ENCODE measurements around the gene ZDHHC8.
A peak's percentile ranks its signal among the peaks of the same experiment; 100 is the strongest.

Gene ZDHHC8

GRCh38 chr22:20130319-20130718, 1.3 kb upstream of the ZDHHC8 start:
- DNase-seq (ENCODE audit: low read depth) = no peak

GRCh38 chr22:20130731-20131596, 640 bp upstream of the ZDHHC8 start:
- DNase-seq (ENCODE audit: low read depth) = peak; percentile 76

- DNase-seq (ENCODE audit: low read depth) = no peak
Observed at GRCh38 chr22:20131859-20132685, 468 bp downstream of the ZDHHC8 start.

- no peak for DNase-seq (ENCODE audit: low read depth)
Observed at GRCh38 chr22:20132686-20133246, 1.2 kb downstream of the ZDHHC8 start.

GRCh38 chr22:20133930-20134549, 2.4 kb downstream of the ZDHHC8 start:
- no peak for DNase-seq (ENCODE audit: low read depth)

- DNase-seq (ENCODE audit: low read depth) = no peak
Observed at GRCh38 chr22:20135265-20135664, 3.7 kb downstream of the ZDHHC8 start.

GRCh38 chr22:20135806-20136602, 4.4 kb downstream of the ZDHHC8 start:
- no peak for DNase-seq (ENCODE audit: low read depth)

- DNase-seq (ENCODE audit: low read depth) = no peak
Observed at GRCh38 chr22:20136603-20136873, 4.9 kb downstream of the ZDHHC8 start.

GRCh38 chr22:20137113-20137512, 5.5 kb downstream of the ZDHHC8 start:
- no peak for DNase-seq (ENCODE audit: low read depth)

- no peak for DNase-seq (ENCODE audit: low read depth)
Observed at GRCh38 chr22:20137671-20138416, 6.2 kb downstream of the ZDHHC8 start.

GRCh38 chr22:20138417-20138738, 6.8 kb downstream of the ZDHHC8 start:
- DNase-seq (ENCODE audit: low read depth) = no peak

GRCh38 chr22:20138868-20139267, 7.3 kb downstream of the ZDHHC8 start:
- no peak for DNase-seq (ENCODE audit: low read depth)

GRCh38 chr22:20139391-20140106, 7.9 kb downstream of the ZDHHC8 start:
- no peak for DNase-seq (ENCODE audit: low read depth)

- no peak for DNase-seq (ENCODE audit: low read depth)
Observed at GRCh38 chr22:20140107-20140445, 8.5 kb downstream of the ZDHHC8 start.

- no peak for DNase-seq (ENCODE audit: low read depth)
Observed at GRCh38 chr22:20140521-20140964, 8.9 kb downstream of the ZDHHC8 start.

- no peak for DNase-seq (ENCODE audit: low read depth)
Observed at GRCh38 chr22:20141186-20142077, 9.8 kb downstream of the ZDHHC8 start.

GRCh38 chr22:20142711-20143621, 11.4 kb downstream of the ZDHHC8 start:
- no peak for DNase-seq (ENCODE audit: low read depth)

- DNase-seq (ENCODE audit: low read depth) = no peak
Observed at GRCh38 chr22:20143883-20144665, 12.5 kb downstream of the ZDHHC8 start.

Data from activated T-cell treated with anti-CD3 and anti-CD28 coated beads for 1 hour (primary cell).